ENCODE results near the gene ARHGAP31.
"Not testable (repeated sequence)": the region's sequence is repeated elsewhere in the genome, so short reads cannot be mapped to it uniquely, and the experiment has no call there.

Gene ARHGAP31

DNA sequence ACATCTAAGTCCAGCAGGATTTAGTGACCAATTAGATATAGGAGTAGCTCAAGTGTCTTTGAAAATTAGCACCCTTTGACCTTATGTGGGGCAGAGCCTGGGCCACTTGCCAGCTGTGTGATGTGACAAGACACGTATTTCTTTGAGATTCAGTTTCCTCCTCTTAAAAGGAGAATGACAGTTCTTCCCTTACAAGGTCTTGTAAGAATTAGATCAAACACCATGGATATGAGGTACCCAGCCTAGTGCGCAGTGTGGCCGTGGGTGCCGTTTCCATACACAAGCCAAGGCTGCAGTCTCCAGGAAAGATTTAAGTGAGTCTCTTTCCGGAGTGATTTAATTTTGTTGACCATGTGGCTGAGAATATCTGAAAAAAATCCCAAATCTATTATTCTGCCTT, 46.3 kb downstream of the ARHGAP31 start:
- TF ChIP-seq POLR2A (IDR thresholded peaks at IDR 0.05; ENCODE audit: low read length) (no peak), GATA1 (IDR thresholded peaks at IDR 0.05; ENCODE audit: low read depth, low read length) (no peak)
- DNase-seq = no peak

DNA sequence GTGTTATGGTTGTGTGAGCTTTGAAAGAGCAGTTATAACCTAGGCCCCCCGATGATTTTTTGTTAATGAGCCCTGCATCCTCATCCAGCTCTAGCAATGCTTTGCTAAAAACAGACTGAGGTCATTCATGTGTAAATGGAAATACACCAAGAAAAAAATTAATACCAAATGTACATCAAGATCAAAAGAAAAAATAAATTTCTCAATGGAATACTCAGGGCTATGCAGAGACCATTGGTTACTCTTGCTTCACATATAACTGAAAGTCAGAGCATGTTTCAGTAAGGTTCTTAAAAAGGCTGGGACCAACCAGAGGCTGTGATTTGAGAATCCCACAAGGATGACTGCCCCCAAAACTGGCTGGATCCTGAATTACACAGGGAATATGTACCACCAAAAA, 48.0 kb downstream of the ARHGAP31 start:
- TF ChIP-seq GATA1 (IDR thresholded peaks at IDR 0.05; ENCODE audit: low read depth, low read length) (no peak), POLR2A (IDR thresholded peaks at IDR 0.05; ENCODE audit: low read length) (no peak)
- DNase-seq = no peak

DNA sequence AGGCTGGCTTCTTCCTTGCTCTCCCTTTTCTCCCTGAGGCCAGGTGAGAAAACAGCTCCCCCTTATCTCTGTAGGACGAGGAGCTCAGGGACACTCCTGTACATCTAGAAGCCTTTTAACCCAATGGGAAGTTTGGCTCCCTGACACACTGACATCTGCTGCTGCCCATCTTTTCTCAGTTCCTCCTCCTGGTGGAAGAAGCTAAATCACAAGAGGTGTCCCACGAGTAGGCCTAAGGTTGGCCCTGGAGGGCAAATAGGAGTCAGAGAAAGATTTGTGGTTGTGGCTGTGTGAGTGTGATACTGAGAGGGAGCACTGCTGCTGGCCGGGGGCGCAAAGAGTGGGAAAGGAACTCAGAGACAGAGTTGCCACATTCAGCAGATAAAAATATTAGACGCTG, 49.5 kb downstream of the ARHGAP31 start:
- no peak for DNase-seq
- no peak for TF ChIP-seq POLR2A (IDR thresholded peaks at IDR 0.05; ENCODE audit: low read length)
- no peak for TF ChIP-seq GATA1 (IDR thresholded peaks at IDR 0.05; ENCODE audit: low read depth, low read length)

DNA sequence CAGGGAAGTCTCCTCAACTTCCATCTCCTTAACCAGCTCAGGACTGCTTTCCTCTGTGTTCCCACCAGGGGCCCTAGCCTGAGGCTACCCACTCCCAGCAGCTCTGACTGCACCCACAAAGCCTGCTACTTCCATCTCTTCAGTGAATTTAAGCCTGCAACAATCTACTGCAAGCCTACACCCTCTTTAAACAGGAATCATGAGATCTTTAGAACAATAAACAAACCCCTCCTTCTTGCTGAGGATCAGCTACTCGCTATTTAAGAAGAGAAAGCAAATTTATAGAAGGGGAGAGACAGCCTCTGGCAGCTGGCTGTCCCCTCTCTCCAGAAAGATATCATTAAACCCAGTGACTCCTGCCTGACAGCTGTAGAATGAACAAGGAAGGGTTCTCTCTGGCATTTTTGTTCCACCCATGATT, 51.9 kb downstream of the ARHGAP31 start:
- TF ChIP-seq POLR2A (IDR thresholded peaks at IDR 0.05; ENCODE audit: low read length) = no peak
- no peak for TF ChIP-seq GATA1 (IDR thresholded peaks at IDR 0.05; ENCODE audit: low read depth, low read length)
- no peak for DNase-seq

DNA sequence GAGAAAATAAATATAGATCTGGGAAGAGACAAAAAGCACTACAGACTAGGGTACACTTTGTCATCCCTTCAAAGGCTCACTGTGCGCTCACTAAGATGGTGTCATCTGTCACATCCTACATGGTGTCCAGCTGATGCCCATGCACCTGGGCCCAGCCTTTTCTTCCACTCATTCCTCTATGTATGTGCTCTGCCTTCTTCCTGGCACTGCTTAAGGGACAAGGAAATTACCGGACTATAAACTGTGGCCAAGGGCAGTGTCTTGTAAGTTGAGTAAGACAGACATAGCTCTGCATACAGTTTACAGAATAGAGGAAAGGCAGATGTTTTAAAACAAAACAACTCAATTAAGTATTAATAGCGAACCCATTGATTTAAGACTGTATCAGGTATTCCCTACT, 52.9 kb downstream of the ARHGAP31 start:
- DNase-seq = no peak
- TF ChIP-seq GATA1 (IDR thresholded peaks at IDR 0.05; ENCODE audit: low read depth, low read length) (no peak), POLR2A (IDR thresholded peaks at IDR 0.05; ENCODE audit: low read length) (no peak)

DNA sequence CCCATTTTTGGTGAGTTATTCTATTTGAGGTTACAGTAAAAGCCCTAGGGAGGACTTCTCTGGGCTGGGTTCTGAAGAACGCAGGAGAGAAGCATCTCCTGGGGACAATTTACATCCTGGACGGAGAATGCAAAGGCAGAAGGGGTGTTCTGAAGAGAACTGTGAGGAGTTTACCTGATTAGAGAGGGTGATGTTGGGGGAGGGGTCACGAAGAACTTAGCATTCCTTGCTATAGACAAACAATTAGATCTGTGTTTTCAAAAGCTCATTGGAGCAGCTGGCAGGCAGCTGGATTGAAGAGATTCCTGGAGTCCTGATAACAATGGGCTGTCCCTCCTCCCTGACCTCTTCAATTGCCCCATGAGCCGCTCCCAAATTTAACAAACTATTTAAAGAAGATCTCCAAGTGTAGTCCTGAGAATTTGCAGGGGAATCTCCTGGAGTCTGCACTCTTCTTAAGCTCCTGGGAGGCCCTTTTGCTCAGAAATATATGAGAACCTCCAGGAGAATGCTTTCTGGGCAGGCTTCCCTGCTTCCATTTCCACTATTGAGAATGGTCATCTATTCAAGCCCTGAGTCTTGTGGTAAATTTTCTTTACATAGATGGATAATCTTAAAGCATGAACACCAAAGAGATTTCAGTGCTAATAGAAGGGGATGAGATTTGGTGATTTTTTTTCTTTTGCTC, 55.3 kb downstream of the ARHGAP31 start:
- TF ChIP-seq POLR2A (IDR thresholded peaks at IDR 0.05; ENCODE audit: low read length) = no peak
- TF ChIP-seq GATA1 (IDR thresholded peaks at IDR 0.05; ENCODE audit: low read depth, low read length) = no peak
- no peak for DNase-seq

DNA sequence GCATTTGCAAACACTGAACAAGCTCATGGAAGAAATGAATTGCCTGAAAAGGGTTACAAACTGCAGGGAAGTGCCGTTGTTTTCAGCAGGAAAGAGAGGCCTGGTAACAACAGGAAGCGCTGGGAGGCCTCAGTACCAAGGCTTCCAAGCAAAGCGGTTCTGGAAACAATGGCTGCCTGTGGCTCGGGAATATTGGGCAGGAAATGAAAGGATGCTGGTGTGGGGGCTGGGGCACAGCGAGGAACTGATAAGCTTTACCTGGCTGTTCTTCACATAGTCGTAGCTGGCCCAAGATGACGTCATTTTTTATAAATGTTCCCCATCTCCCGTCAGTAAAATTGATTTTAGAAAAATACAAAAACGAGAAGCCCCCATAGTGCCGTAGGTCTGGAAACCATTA, 55.9 kb downstream of the ARHGAP31 start:
- DNase-seq = no peak
- TF ChIP-seq POLR2A (IDR thresholded peaks at IDR 0.05; ENCODE audit: low read length) (no peak), GATA1 (IDR thresholded peaks at IDR 0.05; ENCODE audit: low read depth, low read length) (no peak)

DNA sequence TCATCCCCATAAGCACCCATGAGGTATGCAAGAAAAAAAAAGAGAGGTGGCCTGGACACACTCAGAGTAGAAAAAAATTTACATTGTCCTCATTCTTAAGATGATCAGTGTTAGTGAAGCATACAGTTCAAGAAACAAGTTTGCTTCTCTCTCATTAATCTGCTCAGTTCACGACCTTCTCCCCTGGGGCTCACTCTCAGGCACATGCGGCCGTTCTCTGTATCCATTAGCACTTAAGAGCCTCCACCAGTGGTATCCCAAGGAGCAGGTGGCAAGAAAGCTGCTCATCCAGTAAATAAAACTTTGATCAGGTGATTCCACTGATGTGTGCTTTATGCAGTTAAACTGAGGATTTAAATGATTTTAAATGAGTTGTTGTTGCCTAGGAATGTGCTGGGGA, 57.4 kb downstream of the ARHGAP31 start:
- TF ChIP-seq POLR2A (IDR thresholded peaks at IDR 0.05; ENCODE audit: low read length) = no peak
- TF ChIP-seq GATA1 (IDR thresholded peaks at IDR 0.05; ENCODE audit: low read depth, low read length) = no peak
- DNase-seq = no peak

DNA sequence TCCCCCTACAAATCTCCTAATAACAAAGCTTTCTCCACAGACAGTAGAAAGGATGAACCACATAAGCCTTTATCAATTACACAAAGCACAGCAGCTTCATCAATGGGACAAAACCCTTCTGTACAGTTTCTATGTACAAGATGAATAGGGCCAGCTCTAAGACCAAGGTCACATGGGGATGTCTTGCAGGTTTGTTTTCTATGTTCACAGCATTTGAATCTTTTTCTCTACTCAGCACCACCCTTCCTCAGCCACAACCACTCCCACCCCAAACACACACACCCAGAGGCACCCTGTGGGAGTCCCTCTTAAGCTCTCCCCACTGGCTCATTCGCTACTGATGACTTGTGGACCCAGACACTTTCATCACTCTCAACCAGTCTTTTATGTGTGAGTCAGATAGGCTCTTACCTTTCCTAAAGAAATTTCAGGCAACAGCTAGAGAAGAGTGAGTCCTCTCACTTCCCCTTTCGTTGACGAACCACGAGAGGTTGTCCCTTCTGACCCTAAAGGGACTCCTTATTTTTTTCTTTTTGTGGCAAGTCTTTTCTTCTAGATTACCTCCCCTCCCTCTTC, 57.9 kb downstream of the ARHGAP31 start:
- peak in 1 of 2 experiments; percentile 5 for DNase-seq
- no peak for TF ChIP-seq GATA1 (IDR thresholded peaks at IDR 0.05; ENCODE audit: low read depth, low read length)
- TF ChIP-seq POLR2A (IDR thresholded peaks at IDR 0.05; ENCODE audit: low read length) = no peak

DNA sequence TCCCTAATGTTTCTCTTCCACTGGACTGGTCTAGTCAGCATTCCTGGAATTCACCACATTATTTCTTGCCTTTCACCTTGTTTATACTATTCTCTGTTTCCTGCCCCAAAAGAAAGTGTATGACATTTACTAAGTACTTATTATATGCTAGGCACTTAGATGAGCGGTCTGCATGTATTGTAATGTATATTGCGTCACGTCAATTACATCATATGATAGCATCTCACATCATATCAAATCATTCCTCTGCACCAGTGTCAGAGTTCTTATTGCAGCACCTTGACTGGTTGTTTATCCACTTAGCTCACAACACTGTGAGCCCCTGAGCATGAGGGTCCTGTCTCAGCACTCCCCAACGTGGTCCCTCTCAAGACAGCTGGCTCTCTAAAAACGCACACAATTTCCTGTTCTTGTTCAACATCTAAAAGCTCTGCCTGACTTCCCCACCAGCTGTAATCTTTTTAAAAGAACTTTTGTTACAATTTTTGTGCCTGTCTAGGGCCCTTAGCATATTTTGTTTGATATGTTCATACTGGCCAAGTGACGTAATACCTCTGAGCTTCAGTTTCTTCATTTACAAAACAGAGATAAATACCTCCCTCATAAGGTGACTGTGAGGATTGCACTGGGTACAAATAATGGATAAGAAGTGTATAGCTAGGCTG, 58.8 kb downstream of the ARHGAP31 start:
- TF ChIP-seq GATA1 (IDR thresholded peaks at IDR 0.05; ENCODE audit: low read depth, low read length) (no peak), POLR2A (IDR thresholded peaks at IDR 0.05; ENCODE audit: low read length) (no peak)
- DNase-seq = peak; percentile 19 to 24

DNA sequence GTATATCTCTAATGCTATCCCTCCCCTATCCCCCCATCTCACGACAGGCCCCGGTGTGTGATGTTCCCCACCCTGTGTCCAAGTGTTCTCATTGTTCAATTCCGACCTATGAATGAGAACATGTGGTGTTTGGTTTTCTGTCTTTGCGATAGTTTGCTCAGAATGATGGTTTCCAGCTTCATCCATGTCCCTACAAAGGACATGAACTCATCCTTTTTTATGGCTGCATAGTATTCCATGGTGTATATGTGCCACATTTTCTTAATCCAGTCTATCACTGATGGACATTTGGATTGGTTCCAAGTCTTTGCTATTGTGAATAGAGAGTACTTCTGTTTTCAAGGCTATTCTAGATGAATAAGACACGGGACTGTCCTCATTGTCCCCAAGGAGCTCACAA, 61.4 kb downstream of the ARHGAP31 start:
- not testable (repeated sequence) for DNase-seq

DNA sequence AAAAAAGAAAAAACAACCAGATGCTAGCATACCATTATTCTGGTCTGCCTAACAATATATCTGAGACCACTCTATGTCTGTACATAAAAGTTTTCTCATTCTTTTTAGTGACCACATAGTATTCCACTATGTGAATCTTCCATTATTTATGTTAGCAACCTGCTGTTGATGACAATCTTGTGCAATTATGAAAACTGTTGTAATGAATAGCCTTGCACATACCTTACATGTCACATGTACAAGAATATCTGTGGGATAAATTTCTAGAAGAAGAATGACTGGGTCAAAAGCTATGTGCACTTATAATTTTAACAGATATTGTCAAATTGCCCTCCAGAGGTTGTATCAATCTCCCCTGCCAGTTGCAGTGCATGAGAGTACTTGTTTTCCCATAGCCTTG, 62.5 kb downstream of the ARHGAP31 start:
- DNase-seq = no peak
- TF ChIP-seq POLR2A (IDR thresholded peaks at IDR 0.05; ENCODE audit: low read length) (no peak), GATA1 (IDR thresholded peaks at IDR 0.05; ENCODE audit: low read depth, low read length) (no peak)

DNA sequence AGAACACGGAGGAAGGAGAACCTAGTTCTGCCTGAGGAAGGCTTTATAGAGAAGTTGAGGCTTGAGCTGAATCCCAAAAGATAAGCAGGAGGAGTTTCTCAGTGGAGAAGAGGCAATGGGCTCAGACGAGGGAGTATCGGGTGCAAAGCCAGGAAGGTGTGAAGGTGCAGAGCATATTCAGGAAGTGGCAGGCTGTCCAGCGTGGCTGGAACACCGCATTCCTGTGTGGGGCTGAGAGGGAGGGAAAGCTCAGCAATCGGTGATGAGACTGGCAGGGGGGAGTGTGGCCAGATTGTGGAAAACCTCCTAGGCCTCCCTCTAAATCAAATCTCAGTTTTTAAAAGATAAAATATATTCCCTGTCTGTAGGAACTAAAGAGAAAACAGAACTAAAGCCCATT, 63.0 kb downstream of the ARHGAP31 start:
- DNase-seq = no peak
- no peak for TF ChIP-seq POLR2A (IDR thresholded peaks at IDR 0.05; ENCODE audit: low read length)
- no peak for TF ChIP-seq GATA1 (IDR thresholded peaks at IDR 0.05; ENCODE audit: low read depth, low read length)

DNA sequence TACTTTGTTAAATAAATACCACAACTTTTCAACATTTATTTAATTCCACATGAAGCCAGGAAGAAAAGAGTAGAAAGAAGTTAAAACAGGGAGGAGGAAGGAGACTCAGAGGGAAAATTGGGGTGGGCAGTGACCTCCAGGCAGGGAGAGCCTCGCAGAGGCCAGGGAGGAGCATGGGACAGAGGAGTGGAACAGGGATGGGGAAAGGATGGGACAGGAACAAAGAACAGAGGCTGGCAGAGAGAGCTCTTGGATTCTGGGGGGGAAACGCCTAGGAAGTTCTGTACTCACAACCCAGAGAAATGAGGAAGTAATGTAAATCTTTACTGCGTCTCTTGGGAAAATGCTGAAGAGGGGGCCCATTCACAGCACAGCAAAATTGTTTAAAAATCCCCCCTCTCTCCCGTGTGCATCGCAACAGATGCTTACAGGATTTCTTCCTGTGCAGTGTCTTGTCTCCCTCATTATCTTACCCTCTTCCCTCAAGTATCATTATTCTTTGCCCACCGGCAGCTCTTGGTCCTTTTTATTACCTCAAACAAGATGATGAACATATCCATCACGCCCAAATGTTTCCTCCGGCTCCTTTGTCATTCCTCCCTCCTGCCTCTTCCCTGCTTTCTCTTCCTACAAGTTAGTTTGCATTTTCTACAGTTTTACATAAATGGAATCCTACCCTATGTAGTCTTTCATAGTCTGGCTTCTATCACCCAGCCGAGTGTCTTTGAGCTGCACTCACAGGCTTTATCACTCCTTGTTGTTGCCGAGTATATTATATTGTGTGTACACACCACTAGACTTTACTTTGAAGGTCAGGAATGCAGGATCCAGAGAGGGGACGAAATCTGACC, 65.5 kb downstream of the ARHGAP31 start:
- TF ChIP-seq POLR2A (IDR thresholded peaks at IDR 0.05; ENCODE audit: low read length) = no peak
- no peak for TF ChIP-seq GATA1 (IDR thresholded peaks at IDR 0.05; ENCODE audit: low read depth, low read length)
- no peak for DNase-seq
